Islet of Langerhans (tissue), 1 donor: ENCODE results near the gene EIPR1.
"Not testable (repeated sequence)": the region's sequence is repeated elsewhere in the genome, so short reads cannot be mapped to it uniquely, and the experiment has no call there.

Source experiments
- FAIRE-seq: peaks from one replicate; lab custom pipeline; 2011; peaks lifted over from hg19 to GRCh38; lab: Jason Lieb, UNC

The EIPR1 gene

DNA sequence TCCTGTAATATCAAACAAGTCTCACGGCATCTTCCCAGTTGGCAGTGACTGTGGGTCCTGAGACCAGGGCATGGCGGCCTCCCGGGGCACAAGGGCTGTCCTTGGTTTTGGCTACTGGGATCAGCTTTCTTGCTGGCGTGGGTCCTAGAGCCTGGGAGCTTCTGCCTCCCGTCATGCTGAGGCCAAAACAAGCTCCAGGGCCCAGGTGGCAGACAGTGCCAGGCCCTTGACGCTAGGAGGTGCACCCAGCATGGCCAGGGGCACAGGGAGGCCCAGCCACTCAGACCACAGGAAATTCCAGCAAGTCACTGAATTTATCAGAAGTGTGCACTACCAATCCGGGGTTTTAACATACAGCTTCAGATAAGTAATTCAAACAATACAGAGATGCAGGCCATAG, 184.7 kb downstream of the EIPR1 start:
- FAIRE-seq = no peak

- no peak for FAIRE-seq
These were observed 185.3 kb downstream of the EIPR1 start for GRCh38 chr2:3192281-3192818.

- FAIRE-seq = no peak
These were observed 187.7 kb downstream of the EIPR1 start for GRCh38 chr2:3189961-3190360.

DNA sequence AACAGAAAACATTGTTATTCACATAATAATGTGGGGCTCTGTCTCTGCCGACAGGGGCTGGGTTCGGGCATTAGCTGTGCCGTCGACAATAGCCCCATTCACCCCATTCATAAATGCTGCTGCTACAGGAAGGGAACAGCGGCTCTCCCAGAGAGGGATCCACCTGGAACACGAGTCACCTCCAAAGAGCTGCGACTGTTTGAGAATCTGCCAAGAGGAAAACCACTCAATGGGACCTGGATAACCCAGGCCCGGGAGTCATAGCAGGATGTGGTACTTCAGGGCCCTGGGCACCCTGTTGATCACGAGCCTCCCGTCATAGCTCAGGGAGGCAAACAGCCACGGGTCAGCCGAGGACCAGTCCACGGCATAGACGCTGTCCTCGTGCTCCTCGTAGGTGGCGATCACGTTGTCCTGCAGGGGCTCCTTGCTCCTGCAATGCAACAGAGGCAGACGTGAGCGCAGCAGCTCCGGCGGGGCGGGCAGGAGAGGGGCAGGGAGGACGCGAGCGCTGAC, 188.5 kb downstream of the EIPR1 start:
- FAIRE-seq = no peak

GRCh38 chr2:3188405-3188946, 189.1 kb downstream of the EIPR1 start:
- no peak for FAIRE-seq

DNA sequence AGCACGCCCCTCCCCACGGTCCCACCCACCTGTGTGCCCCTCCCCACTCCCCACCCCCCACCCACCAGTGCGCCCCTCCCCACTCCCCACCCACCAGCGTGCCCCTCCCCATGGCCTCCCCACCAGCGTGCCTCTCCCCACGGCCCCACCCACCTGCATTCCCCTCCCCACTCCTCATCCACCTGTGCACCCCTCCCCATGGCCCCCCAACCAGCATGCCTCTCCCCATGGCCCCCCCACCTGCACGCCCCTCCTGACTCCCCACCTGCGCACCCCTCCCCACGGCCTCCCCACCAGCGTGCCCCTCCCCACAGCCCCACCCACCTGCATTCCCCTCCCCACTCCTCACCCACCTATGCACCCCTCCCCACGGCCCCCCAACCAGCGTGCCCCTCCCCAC, 190.2 kb downstream of the EIPR1 start:
- no peak for FAIRE-seq

GRCh38 chr2:3186766-3187165, 190.9 kb downstream of the EIPR1 start:
- no peak for FAIRE-seq

GRCh38 chr2:3185910-3186309, 191.7 kb downstream of the EIPR1 start:
- no peak for FAIRE-seq

DNA sequence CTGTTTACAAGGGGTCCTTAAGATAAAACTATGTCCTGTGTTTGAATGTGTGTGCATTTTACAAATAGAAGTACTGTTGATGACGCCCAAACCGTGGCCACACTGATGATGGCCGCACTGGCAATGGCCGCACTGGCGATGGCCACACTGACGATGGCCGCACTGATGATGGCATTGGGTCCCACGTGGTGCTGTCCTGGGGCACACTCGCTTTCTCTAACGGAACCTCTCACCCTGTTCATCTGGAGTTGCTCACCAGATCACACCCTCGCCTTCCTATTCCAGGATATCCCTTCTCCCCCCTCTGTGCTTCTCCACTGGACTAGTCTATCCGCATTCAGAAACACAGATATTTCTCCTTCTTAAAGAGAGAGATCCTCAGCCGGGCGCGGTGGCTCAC, 192.4 kb downstream of the EIPR1 start:
- no peak for FAIRE-seq

DNA sequence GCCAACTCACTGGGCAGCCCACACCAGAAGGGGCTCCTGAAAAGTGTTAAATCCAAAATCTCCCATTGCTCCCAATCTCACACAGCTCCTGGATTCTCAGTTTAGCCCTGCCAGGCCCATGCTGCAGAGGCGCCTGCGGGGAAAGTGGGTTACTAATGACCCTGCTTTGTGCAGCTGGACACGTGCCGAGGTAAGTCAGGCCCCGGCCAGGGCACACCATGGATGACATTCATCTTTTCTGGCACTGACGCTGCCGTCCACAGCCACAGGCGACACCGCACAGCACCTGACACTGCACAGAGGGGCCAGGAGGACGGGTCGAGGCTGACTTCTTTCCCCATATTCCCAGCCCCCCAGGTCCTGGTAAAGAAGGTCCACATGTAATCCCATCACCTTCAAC, 193.5 kb downstream of the EIPR1 start:
- no peak for FAIRE-seq

DNA sequence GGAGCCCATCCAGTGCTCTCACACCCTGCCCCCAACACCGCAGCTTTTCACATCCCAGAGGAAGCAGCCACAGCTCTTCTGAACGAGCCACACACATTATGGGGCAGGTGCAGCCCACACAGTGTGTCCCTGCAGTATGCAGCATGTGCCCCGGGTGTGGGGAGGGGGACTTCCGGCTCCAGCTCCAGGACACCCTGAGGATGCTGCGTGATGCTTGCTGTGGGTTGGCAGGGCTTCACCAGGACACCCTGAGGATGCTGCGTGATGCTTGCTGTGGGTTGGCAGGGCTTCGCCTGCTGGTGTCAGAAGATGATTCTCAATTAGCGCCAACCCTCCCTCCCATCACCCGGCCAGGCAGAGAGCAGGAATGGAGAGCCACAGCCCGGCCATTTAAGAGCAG, 193.9 kb downstream of the EIPR1 start:
- FAIRE-seq = no peak

DNA sequence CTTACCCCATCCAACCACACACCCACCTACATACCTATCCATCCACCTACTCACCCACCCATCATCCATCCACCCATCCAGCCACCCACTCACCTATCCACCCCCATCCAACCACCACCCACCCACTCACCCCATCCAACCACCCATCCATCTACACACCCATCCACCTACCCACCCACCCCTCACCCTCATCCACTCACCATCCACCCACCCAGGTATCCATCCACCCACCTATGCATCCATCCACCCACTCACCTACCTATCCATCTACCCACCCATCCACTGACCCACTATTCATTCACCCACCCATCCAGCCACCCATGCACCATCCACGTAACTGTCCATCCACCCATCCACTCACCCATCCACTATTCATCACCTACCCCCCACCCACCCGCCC, 194.8 kb downstream of the EIPR1 start:
- no peak for FAIRE-seq

- no peak for FAIRE-seq
These were observed 196.1 kb downstream of the EIPR1 start for GRCh38 chr2:3181416-3182010.

DNA sequence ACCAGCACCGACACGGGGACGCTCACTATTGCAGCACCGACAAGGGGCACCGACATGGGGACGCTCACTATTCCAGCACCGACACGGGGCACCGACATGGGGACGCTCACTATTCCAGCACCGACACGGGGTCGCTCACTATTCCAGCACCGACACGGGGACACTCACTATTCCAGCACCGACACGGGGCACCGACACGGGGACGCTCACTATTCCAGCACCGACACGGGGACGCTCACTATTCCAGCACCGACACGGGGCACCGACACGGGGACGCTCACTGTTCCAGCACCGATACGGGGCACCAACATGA, 196.8 kb downstream of the EIPR1 start:
- FAIRE-seq = not testable (repeated sequence)

- FAIRE-seq = no peak
These were observed 197.3 kb downstream of the EIPR1 start for GRCh38 chr2:3180082-3180908.

GRCh38 chr2:3179626-3180025, 198.0 kb downstream of the EIPR1 start:
- no peak for FAIRE-seq

GRCh38 chr2:3179208-3179607, 198.4 kb downstream of the EIPR1 start:
- no peak for FAIRE-seq

DNA sequence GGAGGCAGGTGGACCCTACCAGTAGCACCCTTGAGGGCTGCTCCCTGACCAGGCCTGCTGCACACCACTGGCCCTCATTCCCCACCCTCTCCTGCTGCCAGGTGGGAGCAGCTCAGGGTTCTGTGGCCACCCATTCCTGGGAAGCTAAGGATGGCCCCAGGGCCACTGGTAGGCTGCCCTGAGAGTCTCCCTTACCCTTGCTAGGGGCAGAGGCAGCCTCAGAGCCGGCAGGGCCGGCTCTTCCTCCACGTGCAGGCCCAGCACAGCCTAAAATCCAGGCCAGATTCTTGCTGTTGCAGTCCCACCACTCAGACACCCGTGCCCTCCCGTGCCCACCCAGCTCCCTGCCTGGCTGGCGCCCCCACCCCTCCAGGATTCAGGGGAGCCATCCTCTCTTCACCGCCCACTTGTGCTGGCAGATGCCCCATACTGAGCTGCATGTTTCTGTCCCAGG, 199.0 kb downstream of the EIPR1 start:
- FAIRE-seq = no peak

GRCh38 chr2:3177891-3178577, 199.6 kb downstream of the EIPR1 start:
- FAIRE-seq = no peak

- no peak for FAIRE-seq
These were observed 200.8 kb downstream of the EIPR1 start for GRCh38 chr2:3176869-3177255.

GRCh38 chr2:3176071-3176868, 201.3 kb downstream of the EIPR1 start:
- no peak for FAIRE-seq

- no peak for FAIRE-seq
These were observed 202.1 kb downstream of the EIPR1 start for GRCh38 chr2:3175568-3175955.
